Hematopoietic multipotent progenitor cell treated with erythropoietin and hydrocortisone succinate and interleukin-3 and kit ligand, for 6 days (in vitro differentiated cells): ENCODE results near the gene ACVR2B.

Experiments used
- DNase-seq: peaks from one replicate; pipeline ENCODE4 v3.0.0-alpha.2; 2015

Gene ACVR2B

DNA sequence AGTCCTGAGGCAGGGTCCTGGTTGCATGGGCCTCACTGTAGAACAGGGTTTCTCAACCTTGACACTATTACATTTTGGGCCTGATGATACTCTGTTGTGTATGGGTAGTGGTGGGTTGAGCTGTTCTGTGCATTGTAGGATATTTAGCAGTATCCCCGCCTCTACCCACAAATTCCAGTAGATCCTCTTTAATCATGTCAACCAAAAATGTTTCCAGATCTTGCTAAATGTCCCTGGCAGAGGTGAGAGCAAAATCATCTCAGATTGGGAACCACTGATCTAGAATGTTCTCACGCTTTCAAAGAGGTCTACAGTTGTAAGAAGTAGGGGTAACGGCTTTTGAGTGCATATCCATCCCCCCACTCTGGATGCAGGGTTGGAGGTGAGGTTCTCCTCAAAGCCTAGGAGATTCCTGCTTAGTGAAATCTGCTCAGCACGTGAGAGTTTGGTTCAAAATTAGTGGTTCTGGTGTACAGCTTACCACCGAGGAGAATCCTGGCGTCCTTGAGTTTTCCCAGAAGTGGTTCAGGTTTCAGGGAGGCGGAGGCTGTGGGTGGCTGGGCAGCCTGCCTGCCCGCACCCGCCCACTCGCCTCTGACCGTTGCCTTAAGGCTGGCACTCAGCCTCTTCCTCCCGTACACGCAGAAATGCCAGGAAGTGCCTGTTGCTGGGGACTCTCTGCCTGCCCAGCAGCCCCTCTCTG is 5.3 kb downstream of the ACVR2B start:
- no peak for DNase-seq

DNA sequence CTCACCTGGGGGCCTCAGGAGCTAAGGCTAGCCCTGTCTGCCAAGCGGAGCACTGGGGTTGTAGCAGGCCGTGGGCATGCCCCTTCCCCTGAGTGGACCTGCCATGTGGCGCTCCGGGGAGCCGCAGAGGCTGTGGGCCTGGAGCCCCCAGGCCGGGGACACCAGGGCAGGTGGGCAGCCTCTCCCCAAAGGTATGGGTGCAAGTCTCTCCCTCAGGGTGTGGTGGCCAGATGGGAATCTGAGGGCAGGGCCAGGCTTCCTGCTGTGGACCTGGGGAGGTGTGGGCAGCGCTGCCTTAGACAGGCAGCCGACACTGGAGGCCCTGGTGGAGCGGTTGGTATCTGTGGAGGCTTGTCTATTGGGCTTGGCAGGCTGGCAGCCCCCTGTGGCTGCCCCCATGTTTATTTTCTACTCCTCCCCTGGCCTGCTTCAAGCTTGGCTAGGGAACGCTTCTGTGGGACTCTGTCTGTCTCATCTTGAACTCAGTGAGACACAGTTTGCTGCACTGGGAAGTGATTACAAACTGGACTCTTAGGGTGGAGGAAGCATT is 5.9 kb downstream of the ACVR2B start:
- no peak for DNase-seq

DNA sequence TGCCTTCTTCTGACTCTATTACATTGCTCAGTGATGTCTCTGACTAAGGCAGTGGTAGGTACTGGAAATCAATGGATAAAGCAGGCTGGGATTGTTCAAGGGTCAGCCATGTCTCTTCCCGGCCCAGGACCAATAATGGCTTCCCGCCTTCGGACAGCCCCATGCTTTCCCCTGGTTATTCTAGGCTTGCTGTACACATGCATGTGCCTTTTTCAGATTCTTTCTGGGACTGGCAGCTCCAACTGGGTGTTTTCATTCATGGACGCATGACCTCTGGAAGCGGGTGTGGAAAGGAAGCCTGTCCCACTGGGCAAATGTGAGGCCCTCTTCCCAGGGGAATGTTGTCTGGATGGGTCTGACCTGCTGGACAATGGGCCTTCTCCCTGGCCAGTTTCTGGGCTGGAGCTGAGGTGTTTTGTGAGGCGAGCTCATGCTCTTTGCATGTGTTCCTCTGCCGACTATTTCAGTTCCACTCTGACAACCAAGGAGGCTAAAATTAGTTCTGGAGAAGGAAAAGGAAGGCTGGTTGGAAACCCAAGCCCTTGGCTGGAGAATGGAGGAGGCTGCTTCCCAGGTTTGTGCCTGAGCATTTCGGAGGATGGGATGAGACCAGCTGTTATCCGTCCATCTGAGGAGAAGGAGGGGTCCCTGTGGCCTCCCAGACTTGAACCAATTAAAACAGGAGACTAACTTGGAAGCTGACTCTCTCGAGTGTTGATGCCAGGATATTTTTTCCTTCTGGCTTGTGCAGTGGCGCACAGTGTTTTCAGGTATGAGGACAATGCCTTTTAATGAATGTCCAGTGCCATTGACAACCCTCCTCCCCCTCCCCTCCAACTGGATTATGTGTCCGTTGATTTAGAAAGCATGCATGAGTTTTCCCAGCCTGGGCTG is 6.9 kb downstream of the ACVR2B start:
- DNase-seq, result no peak

DNA sequence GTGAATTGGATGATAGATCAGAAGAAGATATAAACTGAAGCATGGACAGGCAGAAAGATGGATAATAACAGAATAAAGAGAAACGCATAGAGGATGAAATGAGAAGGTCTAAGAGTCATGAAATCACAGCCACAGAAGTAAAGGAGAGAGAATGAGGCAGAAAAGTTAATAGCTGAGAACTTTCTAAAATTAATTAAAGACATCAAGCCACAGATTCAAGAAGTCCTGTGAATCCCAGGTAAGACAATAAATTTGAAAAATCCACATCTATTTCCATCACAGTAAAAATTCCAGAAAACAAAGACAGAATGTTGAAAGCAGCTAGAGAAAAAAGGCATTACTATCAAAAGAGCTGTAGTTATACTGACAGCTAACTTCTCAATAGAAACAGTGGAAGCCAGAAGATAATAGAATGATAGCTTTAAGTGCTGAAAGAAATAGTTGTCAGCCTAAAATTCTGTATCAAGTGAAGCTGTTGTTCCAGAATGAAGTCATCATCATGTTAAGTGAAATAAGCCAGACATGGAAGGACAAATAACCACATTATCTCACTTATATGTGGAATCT is 12.0 kb downstream of the ACVR2B start:
- DNase-seq, result no peak

DNA sequence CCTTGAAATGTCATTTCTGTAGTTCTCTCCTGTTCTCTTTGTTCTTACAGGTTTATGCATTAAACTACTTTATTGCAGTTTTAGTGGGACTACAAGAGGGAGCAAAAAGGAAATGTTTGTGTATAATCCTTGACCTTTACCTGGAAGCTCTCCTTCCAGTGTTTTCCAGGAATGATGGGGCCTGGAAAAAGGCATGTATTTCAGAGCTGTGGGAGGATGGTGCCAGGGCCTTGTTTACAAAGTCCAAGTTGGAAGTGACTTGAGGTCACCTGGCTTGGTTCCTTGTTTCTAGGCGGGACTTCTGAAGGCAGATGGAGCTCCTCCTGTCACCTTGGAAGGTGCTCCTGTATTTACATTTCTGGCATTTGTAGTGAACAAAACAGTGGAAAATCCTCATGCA is 15.1 kb downstream of the ACVR2B start:
- no peak for DNase-seq

DNA sequence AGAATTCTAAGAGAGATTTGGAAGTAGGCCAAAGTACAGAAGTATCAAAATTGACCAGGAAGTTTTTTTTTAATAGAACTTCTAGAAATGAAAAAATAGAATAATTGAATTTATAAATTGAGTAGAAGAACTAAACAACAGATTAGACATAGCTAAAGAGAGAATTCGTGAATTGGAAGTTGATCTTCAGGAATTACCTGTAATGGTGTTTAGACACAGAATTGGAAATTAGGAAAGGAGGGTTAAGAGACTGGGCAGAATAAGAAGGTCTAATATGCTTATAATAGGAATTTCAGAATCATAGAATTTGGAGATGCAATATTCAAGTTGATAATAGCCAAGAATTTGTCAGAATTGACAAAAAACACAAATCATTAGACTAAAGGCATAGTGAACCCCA is 16.2 kb downstream of the ACVR2B start:
- no peak for DNase-seq

DNA sequence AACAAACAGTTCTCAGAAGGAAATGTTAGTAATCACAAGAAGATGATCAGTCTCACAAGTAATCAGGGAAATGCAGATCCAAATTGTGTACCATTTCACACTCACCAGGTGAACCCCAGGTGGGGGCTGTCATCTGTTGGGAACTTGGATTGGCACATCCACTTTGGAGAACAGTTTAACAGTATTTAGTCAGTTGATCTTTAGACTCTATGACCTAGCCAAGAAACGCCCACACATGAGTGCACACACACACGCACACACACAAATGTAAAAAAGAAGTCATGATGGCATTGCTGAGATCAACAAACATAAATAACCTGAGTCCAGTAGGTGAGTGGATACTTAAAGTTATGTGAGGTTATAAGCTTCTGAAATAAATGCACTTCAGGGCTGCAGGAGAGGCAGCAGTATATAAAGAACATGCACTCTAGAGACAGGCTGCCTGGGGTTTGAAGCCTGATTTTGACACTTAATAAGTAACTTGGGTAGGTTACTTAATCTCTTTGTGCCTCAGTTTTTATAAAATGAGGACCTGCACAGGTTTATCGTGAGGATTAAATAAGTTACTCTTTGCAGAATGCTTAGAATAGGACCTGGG is 17.7 kb downstream of the ACVR2B start:
- no peak for DNase-seq

DNA sequence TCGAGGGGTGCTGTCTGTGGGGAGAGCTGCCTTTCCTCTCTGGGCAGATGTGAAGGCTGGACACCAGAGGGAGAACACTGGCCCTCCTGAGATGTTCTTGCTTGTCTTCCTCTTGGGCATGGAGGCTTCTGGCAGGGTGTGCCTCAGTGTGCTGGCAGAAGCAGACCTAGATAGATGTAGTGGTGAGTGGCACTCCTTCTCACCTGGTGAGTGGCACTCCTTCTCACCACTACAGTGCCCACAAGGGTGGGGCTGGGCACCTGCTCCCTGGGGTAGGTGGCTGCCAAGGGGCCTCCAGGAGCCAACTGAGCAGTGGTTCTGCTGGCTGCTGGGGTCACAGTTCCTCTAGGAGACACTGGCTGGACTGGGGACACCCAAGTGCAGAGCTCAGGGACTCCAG is 18.7 kb downstream of the ACVR2B start:
- no peak for DNase-seq

DNA sequence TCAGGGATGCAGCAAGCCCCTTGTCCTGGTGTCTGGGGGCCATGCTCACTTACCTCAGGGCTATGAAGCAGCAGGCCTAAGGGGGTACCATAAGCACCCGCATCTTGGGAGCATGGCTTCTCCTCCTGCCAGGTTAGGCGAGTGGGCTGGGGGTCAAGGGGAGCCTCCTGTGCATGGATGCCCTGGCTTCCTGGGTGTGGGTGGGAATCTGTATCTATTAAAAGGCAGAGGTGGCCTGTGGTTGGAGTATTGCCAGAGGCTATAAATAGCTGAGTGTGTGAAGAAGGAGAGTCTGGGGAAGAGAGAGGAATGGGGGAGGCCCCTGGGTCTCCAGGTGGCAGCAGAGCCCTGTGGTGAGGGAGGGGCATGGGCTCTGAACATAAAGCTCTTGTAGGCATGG is 19.5 kb downstream of the ACVR2B start:
- no peak for DNase-seq

DNA sequence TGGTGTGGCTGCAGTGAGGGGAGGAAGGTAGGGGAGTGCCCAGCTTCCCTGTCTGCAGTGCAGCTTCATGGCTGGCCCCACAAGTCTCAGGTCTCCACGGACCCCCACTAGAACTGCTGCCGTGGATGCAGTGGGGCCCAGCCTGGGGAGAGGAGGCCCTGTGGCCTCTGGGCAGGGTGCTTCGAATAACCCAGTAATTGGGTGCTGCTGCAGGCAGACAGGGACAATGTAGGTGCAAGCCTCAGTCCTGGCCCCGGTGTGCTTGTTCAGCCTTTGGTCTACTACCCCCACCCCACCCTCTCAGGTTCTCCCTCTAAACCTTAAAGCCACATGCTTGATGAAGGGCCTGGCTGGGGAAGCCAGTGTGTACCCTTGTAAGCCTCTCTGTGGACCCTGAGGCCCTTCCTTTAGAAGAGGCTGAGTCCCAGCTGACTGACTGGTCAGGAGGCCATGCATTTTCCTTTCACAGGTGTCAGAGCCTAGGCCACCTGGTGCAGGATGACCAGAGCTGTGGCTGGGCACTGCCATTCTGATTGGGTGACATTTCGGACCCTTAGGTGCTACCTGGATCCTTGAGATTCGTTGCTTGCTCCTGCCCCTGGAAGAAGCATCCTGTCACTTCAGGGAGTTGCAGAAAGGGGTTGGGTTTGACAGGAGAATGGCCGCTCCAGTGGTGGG is 21.4 kb downstream of the ACVR2B start:
- no peak for DNase-seq

DNA sequence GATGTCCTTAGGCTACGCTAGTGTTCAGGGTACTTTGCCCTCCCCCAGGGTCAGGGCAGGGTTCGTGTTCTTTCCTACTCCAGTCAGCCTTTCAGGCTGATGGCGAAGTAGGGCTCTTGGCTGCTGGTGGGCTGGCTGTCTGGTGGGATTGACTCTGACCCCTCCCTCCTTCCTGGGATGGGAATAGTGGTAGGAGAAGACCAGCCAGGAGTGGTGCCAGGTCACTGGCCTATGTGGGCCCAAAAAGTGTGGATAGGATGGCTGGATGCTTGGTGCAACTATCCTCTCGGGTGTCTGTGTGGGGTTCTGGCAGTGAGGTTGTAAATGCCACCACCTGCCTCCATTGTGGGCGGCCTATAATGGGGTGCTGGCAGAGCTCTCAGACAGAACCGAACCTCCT is 22.0 kb downstream of the ACVR2B start:
- no peak for DNase-seq

DNA sequence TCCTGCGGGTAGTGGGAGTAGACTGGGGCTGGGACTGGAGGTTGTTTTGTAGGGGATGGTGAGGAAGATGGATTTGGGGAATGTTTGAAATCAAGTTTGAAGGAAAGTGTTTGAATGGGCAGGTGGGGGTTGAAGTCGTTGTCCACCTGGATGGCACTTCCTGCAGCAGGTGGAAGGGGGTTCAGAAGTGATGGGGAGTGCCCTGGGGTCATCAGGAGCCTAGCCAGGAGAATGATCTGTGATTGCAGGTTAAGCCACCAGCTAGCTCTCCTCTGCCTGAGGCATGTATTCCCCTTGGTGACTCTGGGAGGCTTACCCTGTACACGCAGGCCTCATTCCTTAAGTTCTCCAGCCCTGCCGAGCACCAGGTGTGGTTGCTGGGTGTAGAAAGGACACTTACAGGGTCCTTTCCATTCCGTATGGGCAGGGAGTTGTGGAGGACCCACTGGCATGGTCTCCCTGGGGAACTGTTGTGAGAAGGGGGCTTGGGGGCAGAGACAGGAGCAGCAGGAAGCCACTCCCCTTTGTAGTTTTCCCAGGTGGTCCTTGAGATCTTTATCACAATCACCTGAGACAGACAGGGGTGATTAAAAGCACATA is 22.6 kb downstream of the ACVR2B start:
- no peak for DNase-seq

DNA sequence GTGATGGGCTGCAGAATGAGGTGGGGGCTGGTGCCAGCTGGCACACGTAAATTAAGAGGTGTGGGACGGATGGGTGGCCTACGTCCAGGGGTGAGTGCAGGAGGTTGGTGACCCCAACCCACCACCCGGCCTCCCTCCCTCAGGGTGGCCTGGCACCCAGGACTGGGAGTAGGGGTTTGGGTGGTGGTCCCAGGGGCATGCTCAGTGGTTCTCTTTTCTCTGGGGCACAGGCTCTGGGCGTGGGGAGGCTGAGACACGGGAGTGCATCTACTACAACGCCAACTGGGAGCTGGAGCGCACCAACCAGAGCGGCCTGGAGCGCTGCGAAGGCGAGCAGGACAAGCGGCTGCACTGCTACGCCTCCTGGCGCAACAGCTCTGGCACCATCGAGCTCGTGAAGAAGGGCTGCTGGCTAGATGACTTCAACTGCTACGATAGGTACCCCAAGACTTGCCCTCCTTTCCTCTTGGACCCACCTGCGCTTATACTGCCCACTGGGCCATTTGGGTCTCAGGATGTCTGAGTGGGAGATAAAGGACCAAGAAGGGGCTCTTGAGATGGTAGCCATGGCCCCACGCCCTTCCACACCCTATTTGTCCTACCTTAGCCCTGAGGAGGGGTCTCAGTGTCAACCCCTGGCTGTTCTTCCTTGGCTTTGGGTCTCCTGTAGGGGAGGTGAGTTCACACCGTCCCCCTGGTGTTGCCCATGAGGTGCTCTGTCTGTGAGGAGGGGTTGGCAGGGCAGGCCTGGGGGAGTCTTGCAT is 23.5 kb downstream of the ACVR2B start:
- DNase-seq, result no peak

DNA sequence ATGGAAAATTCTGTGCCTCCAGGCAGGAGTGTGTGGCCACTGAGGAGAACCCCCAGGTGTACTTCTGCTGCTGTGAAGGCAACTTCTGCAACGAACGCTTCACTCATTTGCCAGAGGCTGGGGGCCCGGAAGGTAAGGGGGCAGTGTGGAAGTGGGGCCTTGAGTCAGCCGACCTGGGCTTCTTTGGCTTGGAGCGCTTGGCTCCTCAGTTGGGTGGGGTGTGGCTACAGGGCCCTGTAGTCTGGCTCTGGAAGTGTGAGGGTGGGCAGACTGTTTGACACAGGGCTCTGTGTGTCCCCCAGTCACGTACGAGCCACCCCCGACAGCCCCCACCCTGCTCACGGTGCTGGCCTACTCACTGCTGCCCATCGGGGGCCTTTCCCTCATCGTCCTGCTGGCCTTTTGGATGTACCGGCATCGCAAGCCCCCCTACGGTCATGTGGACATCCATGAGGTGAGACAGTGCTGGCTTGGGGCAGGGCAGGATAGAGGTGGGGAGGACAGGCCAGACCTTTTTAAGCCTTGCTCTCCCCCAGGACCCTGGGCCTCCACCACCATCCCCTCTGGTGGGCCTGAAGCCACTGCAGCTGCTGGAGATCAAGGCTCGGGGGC is 24.3 kb downstream of the ACVR2B start:
- DNase-seq, result no peak

DNA sequence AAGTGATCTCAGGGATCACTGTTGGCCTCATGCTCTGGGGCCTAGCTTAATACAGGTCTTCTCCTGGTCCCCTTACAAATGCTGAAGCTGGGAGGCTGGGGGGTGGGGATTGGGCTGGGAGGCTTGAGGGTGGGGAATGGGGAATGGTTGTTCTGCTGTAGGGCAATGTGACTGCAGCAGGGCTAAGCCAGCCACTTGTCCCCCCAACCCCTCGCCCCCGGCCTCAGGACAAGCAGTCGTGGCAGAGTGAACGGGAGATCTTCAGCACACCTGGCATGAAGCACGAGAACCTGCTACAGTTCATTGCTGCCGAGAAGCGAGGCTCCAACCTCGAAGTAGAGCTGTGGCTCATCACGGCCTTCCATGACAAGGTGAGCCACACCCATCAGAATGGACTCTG is 25.2 kb downstream of the ACVR2B start:
- no peak for DNase-seq

DNA sequence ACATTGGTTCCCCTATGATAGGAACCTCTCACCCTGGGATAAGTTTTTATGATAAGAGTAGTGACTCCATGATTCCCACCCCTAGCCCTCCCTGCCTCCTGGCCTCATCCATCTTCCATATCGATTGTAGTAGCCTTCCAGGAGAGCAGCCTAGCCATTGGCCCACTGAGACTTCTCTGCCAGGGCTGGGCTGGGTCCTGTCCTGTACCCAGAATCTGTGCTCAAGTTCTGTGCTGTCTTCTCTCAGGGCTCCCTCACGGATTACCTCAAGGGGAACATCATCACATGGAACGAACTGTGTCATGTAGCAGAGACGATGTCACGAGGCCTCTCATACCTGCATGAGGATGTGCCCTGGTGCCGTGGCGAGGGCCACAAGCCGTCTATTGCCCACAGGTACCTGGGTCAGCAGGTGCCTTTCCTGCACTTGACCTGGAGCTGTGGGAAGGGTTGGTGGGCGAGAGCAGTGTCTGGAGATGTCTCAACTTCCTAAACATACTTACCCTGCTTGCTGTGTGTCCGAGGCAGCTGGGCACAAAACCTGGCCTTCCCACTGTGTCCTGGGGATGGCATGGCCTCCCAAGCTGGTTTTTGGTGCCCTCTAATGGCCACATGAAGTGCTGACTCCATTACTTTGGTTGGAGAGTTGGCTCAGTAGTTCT is 25.9 kb downstream of the ACVR2B start:
- peak; percentile 77 for DNase-seq

DNA sequence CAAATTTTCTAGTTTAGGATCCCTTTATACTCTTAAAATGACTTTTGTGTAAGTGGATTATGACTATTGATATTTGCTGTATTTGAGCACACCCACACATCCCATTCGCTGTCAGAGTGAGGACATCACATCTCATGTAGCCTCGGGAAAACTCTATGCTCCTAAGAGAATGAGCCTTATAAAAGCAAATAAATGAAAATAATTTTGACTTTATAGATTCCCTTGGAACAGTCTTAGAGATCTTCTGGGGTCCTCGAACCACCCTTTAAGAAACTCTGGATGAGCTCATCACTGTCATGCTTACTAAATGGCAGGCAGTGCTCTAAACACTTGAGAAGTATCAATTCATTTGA is 26.4 kb downstream of the ACVR2B start:
- no peak for DNase-seq

DNA sequence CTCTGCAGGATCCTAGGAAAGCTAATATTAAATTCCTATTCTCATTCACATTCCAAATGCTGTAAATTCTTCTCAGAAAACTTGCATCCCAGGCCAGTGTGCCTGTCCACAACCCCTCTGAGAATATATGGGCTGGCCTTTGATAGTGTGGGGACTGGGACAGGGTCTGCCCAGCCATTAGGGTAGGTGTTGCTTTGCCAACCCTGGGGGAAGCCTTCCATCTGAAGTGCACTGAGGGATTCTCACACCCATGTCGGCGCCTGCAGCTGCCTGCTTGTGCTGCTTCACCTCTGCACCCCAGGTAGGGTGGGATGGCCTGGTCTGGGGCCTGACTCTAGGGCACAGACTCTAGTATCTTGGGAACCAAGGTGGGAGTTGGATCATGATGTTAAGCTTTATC is 27.2 kb downstream of the ACVR2B start:
- DNase-seq, result no peak

DNA sequence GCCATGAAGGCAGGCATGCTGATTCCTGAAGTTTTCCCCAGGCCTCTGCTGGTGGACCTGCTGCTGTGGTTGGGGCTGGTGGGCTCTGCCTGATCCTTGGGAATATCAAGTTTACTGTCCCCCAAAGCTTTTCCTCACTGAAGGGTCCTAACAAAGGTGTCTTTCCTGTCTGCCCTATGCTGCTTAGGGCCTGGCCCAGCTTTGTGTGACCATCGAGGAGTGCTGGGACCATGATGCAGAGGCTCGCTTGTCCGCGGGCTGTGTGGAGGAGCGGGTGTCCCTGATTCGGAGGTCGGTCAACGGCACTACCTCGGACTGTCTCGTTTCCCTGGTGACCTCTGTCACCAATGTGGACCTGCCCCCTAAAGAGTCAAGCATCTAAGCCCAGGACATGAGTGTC is 29.3 kb downstream of the ACVR2B start:
- DNase-seq, result no peak

DNA sequence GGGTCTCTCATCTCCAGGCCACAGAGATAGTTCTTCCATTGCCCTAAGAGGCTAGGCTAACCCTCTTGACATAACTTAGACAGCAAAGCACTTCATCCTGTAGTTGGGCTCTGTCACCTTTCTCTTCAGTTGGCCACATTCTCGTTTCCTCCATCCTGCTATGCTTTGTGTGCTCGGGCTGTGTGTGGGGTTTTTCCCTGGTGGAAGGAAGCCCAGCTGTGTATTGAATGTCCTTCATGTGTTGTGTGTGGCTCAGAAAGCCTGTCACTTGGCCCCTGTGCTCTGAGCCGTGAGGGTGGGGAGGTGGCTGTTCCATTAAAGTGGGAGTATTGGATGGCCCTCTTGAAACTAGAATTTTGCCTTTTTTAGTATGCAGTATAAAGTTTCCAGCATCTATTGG is 33.6 kb downstream of the ACVR2B start:
- no peak for DNase-seq

DNA sequence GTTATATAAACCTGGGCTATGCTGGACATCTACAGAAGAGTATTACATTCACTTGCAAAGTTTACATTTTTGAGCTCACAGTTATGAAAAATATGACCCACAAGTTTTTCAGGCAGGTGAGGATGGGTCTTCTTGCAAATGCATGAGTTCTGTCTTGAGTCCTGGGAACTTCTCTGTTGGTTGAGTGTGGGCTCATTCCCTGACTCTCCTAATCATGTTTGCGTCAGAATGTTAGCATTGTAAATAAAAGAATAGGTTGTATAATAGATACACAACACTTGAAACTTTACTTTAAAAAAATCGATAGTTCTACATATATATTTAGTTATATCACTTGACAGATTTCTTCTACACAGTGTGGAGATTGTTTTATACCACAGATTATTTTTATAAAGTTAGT is 35.3 kb downstream of the ACVR2B start:
- no peak for DNase-seq
